H1 (cell line): Measurements from ENCODE around the gene PGAP3. TPM values are rescaled to one million over a fixed set of nuclear protein-coding genes. Genes with fewer than 3 reads are reported as not detected.

Experiments used
- ASH2L ChIP-seq: fragments of 200-600, 300-600 bp; sonication (generic); IDR thresholded peaks from one replicate; pipeline ENCODE4 v1.7.1; 2017; ENCODE audit warnings: low read length
- ATF3 ChIP-seq: IDR thresholded peaks from 2 replicates; pipeline ENCODE4 v1.6.1; 2011; ENCODE audit warnings: low read depth, mild to moderate bottlenecking, low read length; ENCODE audit not compliant: insufficient read depth
- BACH1 ChIP-seq: IDR thresholded peaks from 2 replicates; pipeline ENCODE4 v1.6.1; 2012; ENCODE audit warnings: low read length, improper control_type of control experiment
- CREB1 ChIP-seq: IDR thresholded peaks from 2 replicates; pipeline ENCODE4 v1.6.1; 2012; ENCODE audit warnings: inconsistent platforms
- E2F6 ChIP-seq: IDR thresholded peaks from 2 replicates; pipeline ENCODE4 v1.6.1; 2012; ENCODE audit warnings: inconsistent platforms
- EGR1 ChIP-seq: IDR thresholded peaks from 2 replicates; pipeline ENCODE4 v1.6.1; 2011; ENCODE audit warnings: low read depth, low read length, borderline replicate concordance
- JUND ChIP-seq: IDR thresholded peaks from 2 replicates; pipeline ENCODE4 v1.6.1; 2011; ENCODE audit warnings: mild to moderate bottlenecking, improper control_type of control experiment, low read length
- KDM1A ChIP-seq: fragments of 200-600, 300-600 bp; sonication (generic); IDR thresholded peaks from 2 replicates; pipeline ENCODE4 v1.7.1; 2016; ENCODE audit warnings: mild to moderate bottlenecking, low read length, borderline replicate concordance
- MAX ChIP-seq: IDR thresholded peaks from 2 replicates; pipeline ENCODE4 v1.6.1; 2012; ENCODE audit warnings: inconsistent platforms
- PHF8 ChIP-seq: fragments of 200-600 bp; sonication (generic); conservative IDR thresholded peaks from 2 replicates; pipeline ENCODE4 v1.7.1; 2012; ENCODE audit warnings: low read depth, mild to moderate bottlenecking, inconsistent platforms, low read length, moderate library complexity
- POLR2A ChIP-seq, 2 experiments: IDR thresholded peaks; 1 replicate in 1 of 2; 2 replicates in 1 of 2; pipeline ENCODE4 v1.6.1; 2011; ENCODE audit warnings: low read depth in 2 of 2, low read length in 2 of 2, mild to moderate bottlenecking in 2 of 2; ENCODE audit errors: control extremely low read depth in 1 of 2
- POLR2AphosphoS5 ChIP-seq: IDR thresholded peaks from 2 replicates; pipeline ENCODE4 v1.6.1; 2011; ENCODE audit warnings: low read depth, low read length
- RAD21 ChIP-seq, 2 experiments: IDR thresholded peaks in 1 of 2; conservative IDR thresholded peaks in 1 of 2; 2 replicates each; pipeline ENCODE4 v1.6.1; 2011; ENCODE audit warnings: low read depth in 2 of 2, low read length in 2 of 2, improper control_type of control experiment in 1 of 2, inconsistent platforms in 1 of 2, mild to moderate bottlenecking in 1 of 2, moderate library complexity in 1 of 2
- SIN3A ChIP-seq, 2 experiments: IDR thresholded peaks in 1 of 2; conservative IDR thresholded peaks in 1 of 2; 2 replicates each; pipeline ENCODE4 v1.6.1; 2011 to 2012; ENCODE audit warnings: low read length in 2 of 2, improper control_type of control experiment in 1 of 2, low read depth in 1 of 2, mild to moderate bottlenecking in 1 of 2
- SP4 ChIP-seq: IDR thresholded peaks from 2 replicates; pipeline ENCODE4 v1.6.1; 2012; ENCODE audit warnings: low read length, inconsistent platforms
- SRF ChIP-seq: IDR thresholded peaks from 2 replicates; pipeline ENCODE4 v1.6.1; 2011; ENCODE audit warnings: mild to moderate bottlenecking, low read depth, low read length, moderate library complexity
- TCF12 ChIP-seq: IDR thresholded peaks from 2 replicates; pipeline ENCODE4 v1.6.1; 2011; ENCODE audit warnings: low read depth, mild to moderate bottlenecking, low read length
- USF2 ChIP-seq: IDR thresholded peaks from 2 replicates; pipeline ENCODE4 v1.6.1; 2011; ENCODE audit warnings: low read length, improper control_type of control experiment
- YY1 ChIP-seq: IDR thresholded peaks from 2 replicates; pipeline ENCODE4 v1.6.1; 2011; ENCODE audit warnings: low read depth, mild to moderate bottlenecking, low read length
- ZNF274 ChIP-seq: IDR thresholded peaks from 2 replicates; pipeline ENCODE4 v1.7.0; 2012; ENCODE audit warnings: low read length, borderline replicate concordance; ENCODE audit errors: extremely low read depth
- polyA plus RNA-seq, 7 experiments: library from polyadenylated mRNA; depleted of rRNA in 3 of 7; stranded (reverse) in 5 of 7; unstranded in 2 of 7; fragments of >200 nt in 5 of 7; fragments of 200-250 nt in 2 of 7; gene quantifications; 1 replicate in 5 of 7; 2 replicates in 1 of 7; 4 replicates in 1 of 7; pipeline versions ENCODE4 v1.2.1 to v1.2.3, GENCODE V29; 2011 to 2013; ENCODE audit warnings: missing spikeins in 2 of 7, mixed read lengths in 2 of 7
- total RNA-seq: library from RNA; stranded (reverse); fragmentation: NEBNext Ultra II Directional; extraction: Animal tissue kit (Norgen Biotek cat#: 25700); gene quantifications from 2 replicates; pipeline ENCODE4 v1.2.1, GENCODE V29; 2021

Gene PGAP3
- total and polyA plus RNA-seq, 2 of the 8 experiments (the other 6 are each of a cell fraction or from before 2014, with no cell fraction given) = 21.0 to 30.7 TPM

- TF ChIP-seq RAD21 (IDR thresholded peaks at IDR 0.05 in 1 of 2, conservative IDR thresholded peaks at IDR 0.05 in 1 of 2; ENCODE audit: low read depth in 2 of 2, low read length in 2 of 2) (peak; percentile 47 to 56), E2F6 (peak; percentile 35; the same call in 1 of the 2 replicates), POLR2A (IDR thresholded peaks at IDR 0.05; ENCODE audit: control extremely low read depth in 1 of 2, low read depth in 2 of 2, low read length in 2 of 2) (peak in 1 of 2 experiments; percentile 70; a peak in 2 of 3 replicates), CREB1 (peak; percentile 93), MAX (peak; percentile 52), YY1 (no peak), POLR2AphosphoS5 (peak; percentile 89), ZNF274 (no peak), JUND (peak; percentile 46; the same call in 1 of the 2 replicates), EGR1 (peak; percentile 18; the same call in 1 of the 2 replicates), KDM1A (no peak), USF2 (peak; percentile 96), PHF8 (peak; percentile 66), SRF (0 out of 2 replicates have a peak, but pooled peaks have one; percentile 1), BACH1 (peak; percentile 24; the same call in 1 of the 2 replicates), ASH2L (peak; percentile 86), ATF3 (peak; percentile 96), SP4 (peak; percentile 81; the same call in 1 of the 2 replicates), TCF12 (no peak), SIN3A (conservative IDR thresholded peaks at IDR 0.05 in 1 of 2, IDR thresholded peaks at IDR 0.05 in 1 of 2; ENCODE audit: low read depth in 1 of 2, low read length in 2 of 2) (peak in 1 of 2 experiments; percentile 56; a peak in 1 of 4 replicates)
Observed at GRCh38 chr17:39730095-39730921, 42.5 kb upstream of the PGAP3 start, which contains the start of gene MIEN1 (continued).
